IPS DF 6.9 (cell line): Measurements from ENCODE around the gene LAMTOR2.
A peak's percentile ranks its signal among the peaks of the same experiment; 100 is the strongest.

Experiments used
- DNase-seq: peaks from one replicate; pipeline ENCODE4 v3.0.0-alpha.2; 2013; ENCODE audit warnings: low read depth, low spot score
- H3K27ac ChIP-seq: one replicate; pipeline ENCODE4 v1.5.1; 2013; ENCODE audit warnings: low read length, control low read depth
- H3K27me3 ChIP-seq: 2 replicates; pipeline ENCODE4 v1.6.1; 2013; ENCODE audit warnings: mild to moderate bottlenecking, low read length; ENCODE audit not compliant: control insufficient read depth, insufficient read depth
- H3K36me3 ChIP-seq: 2 replicates; pipeline ENCODE4 v1.6.1; 2013; ENCODE audit warnings: low read length; ENCODE audit not compliant: control insufficient read depth, insufficient read depth
- H3K4me1 ChIP-seq: 2 replicates; pipeline ENCODE4 v1.6.1; 2013; ENCODE audit warnings: low read length; ENCODE audit not compliant: control insufficient read depth, insufficient read depth
- H3K4me3 ChIP-seq: 2 replicates; pipeline ENCODE4 v1.5.1; 2013; ENCODE audit warnings: mild to moderate bottlenecking, low read length
- H3K9me3 ChIP-seq: 2 replicates; pipeline ENCODE4 v1.6.1; 2013; ENCODE audit warnings: low read length, inconsistent platforms; ENCODE audit not compliant: control insufficient read depth, insufficient read depth
- WGBS: extraction: QIAGEN DNeasy Blood & Tissue Kit; methylation state at CpG from one replicate; pipeline ENCODE4 v1.1.7; 2013; ENCODE audit warnings: mixed read lengths, missing lambda C conversion rate; ENCODE audit not compliant: insufficient read length, insufficient coverage; 5-methylcytosine and 5-hydroxymethylcytosine counted together

The LAMTOR2 gene

GRCh38 chr1:156075162-156075561 lies 20.6 kb downstream of the LAMTOR2 start:
- Histone ChIP-seq H3K4me3 (no peak overlapping the region), H3K9me3 (no peaks in the 10 kb centered on the region), H3K27me3 (no peaks in the 10 kb centered on the region), H3K36me3 (no peaks in the 10 kb centered on the region), H3K27ac (no peak overlapping the region), H3K4me1 (peaks cover 29% of the 10 kb centered on the region)
- no peak for DNase-seq
- no CpG with 5 or more reads among the region's 3 CpGs for WGBS

GRCh38 chr1:156075775-156076204 lies 21.2 kb downstream of the LAMTOR2 start:
- no peak overlapping the region for H3K27ac ChIP-seq
- no peaks in the 10 kb centered on the region for H3K27me3 ChIP-seq
- no peak overlapping the region for H3K4me3 ChIP-seq
- H3K9me3 ChIP-seq: no peaks in the 10 kb centered on the region
- H3K36me3 ChIP-seq: no peaks in the 10 kb centered on the region
- no peak for DNase-seq
- H3K4me1 ChIP-seq: peaks cover 29% of the 10 kb centered on the region
- no CpG with 5 or more reads among the region's 4 CpGs for WGBS

- Histone ChIP-seq H3K27ac (no peak overlapping the region), H3K4me3 (no peak overlapping the region), H3K4me1 (peaks cover 29% of the 10 kb centered on the region), H3K27me3 (no peaks in the 10 kb centered on the region), H3K36me3 (no peaks in the 10 kb centered on the region), H3K9me3 (no peaks in the 10 kb centered on the region)
- WGBS: no CpG with 5 or more reads among the region's 73 CpGs
- no peak for DNase-seq
These were observed 22.2 kb downstream of the LAMTOR2 start for GRCh38 chr1:156076609-156077429.

GRCh38 chr1:156077430-156077760 lies 22.8 kb downstream of the LAMTOR2 start:
- Histone ChIP-seq H3K4me3 (no peak overlapping the region), H3K9me3 (no peaks in the 10 kb centered on the region), H3K27ac (no peak overlapping the region), H3K36me3 (no peaks in the 10 kb centered on the region), H3K4me1 (peaks cover 28% of the 10 kb centered on the region), H3K27me3 (no peaks in the 10 kb centered on the region)
- DNase-seq: no peak
- no CpG with 5 or more reads among the region's 19 CpGs for WGBS

- no peak overlapping the region for H3K27ac ChIP-seq
- no peaks in the 10 kb centered on the region for H3K27me3 ChIP-seq
- no peaks in the 10 kb centered on the region for H3K9me3 ChIP-seq
- DNase-seq: no peak
- H3K4me1 ChIP-seq: peaks cover 21% of the 10 kb centered on the region
- WGBS: no CpG with 5 or more reads among the region's 5 CpGs
- H3K36me3 ChIP-seq: no peaks in the 10 kb centered on the region
- no peak overlapping the region for H3K4me3 ChIP-seq
These were observed 24.1 kb downstream of the LAMTOR2 start for GRCh38 chr1:156078728-156079127.

GRCh38 chr1:156079762-156080161 lies 25.2 kb downstream of the LAMTOR2 start:
- Histone ChIP-seq H3K36me3 (no peaks in the 10 kb centered on the region), H3K27me3 (no peaks in the 10 kb centered on the region), H3K9me3 (no peaks in the 10 kb centered on the region), H3K27ac (no peak overlapping the region), H3K4me3 (no peak overlapping the region; the same call in 1 of the 2 replicates), H3K4me1 (peaks cover 23% of the 10 kb centered on the region)
- DNase-seq: no peak
- no CpG with 5 or more reads among the region's 5 CpGs for WGBS

- Histone ChIP-seq H3K9me3 (no peaks in the 10 kb centered on the region), H3K36me3 (no peaks in the 10 kb centered on the region), H3K27ac (no peak overlapping the region), H3K4me3 (peak overlapping the region; percentile 49; the same call in 1 of the 2 replicates), H3K27me3 (no peaks in the 10 kb centered on the region), H3K4me1 (peaks cover 20% of the 10 kb centered on the region)
- no peak for DNase-seq
- WGBS: no CpG with 5 or more reads among the region's 8 CpGs
These were observed 25.8 kb downstream of the LAMTOR2 start for GRCh38 chr1:156080241-156080862.

- no peaks in the 10 kb centered on the region for H3K27me3 ChIP-seq
- H3K4me3 ChIP-seq: peak overlapping the region; percentile 49
- H3K36me3 ChIP-seq: no peaks in the 10 kb centered on the region
- WGBS: no CpG with 5 or more reads among the region's 4 CpGs
- no peak for DNase-seq
- no peaks in the 10 kb centered on the region for H3K9me3 ChIP-seq
- H3K27ac ChIP-seq: no peak overlapping the region
- peaks cover 17% of the 10 kb centered on the region for H3K4me1 ChIP-seq
These were observed 26.2 kb downstream of the LAMTOR2 start for GRCh38 chr1:156080863-156081179.

- no peaks in the 10 kb centered on the region for H3K9me3 ChIP-seq
- WGBS: no CpG with 5 or more reads among the region's 61 CpGs
- peaks cover 14% of the 10 kb centered on the region for H3K4me1 ChIP-seq
- no peak overlapping the region for H3K27ac ChIP-seq
- H3K36me3 ChIP-seq: no peaks in the 10 kb centered on the region
- no peak for DNase-seq
- H3K4me3 ChIP-seq: peak overlapping the region; percentile 49
- no peaks in the 10 kb centered on the region for H3K27me3 ChIP-seq
These were observed 26.8 kb downstream of the LAMTOR2 start for GRCh38 chr1:156081180-156081916.

GRCh38 chr1:156081917-156082308 lies 27.3 kb downstream of the LAMTOR2 start:
- Histone ChIP-seq H3K9me3 (no peaks in the 10 kb centered on the region), H3K4me3 (peak overlapping the region; percentile 49), H3K36me3 (no peaks in the 10 kb centered on the region), H3K4me1 (peaks cover 11% of the 10 kb centered on the region), H3K27ac (no peak overlapping the region), H3K27me3 (no peaks in the 10 kb centered on the region)
- no peak for DNase-seq
- WGBS: no CpG with 5 or more reads among the region's 10 CpGs
